ENCODE data around the gene PIGA. TPM values are rescaled to one million over a fixed set of nuclear protein-coding genes. Genes with fewer than 3 reads are reported as not detected.
"Not testable (repeated sequence)": the region's sequence is repeated elsewhere in the genome, so short reads cannot be mapped to it uniquely, and the experiment has no call there.

The PIGA gene
- total RNA-seq, 2 donors from 2014 or later, result 2.7 to 2.9 TPM

DNA sequence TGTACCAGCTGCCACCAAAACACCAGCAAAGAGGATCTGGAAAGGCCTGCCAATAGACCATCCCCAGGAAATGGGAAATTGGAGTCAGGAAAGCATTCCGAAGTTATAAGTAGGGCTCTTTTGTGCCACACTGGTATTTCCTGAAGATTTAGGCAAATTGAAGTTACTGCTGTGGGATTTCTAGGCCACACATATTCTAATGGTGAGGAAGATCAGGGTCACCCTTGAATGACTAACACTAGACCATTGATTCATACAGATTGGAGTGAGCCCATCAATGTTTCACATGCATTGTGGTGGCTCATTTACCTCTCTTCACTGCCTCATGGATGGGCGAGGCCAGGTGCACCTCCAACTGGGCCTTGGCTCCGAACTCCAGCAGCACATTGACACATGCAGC is 42.5 kb downstream of the PIGA start:
- H3K27me3 ChIP-seq, result no peaks in the 10 kb centered on the region
- TF ChIP-seq, protein P1, sequence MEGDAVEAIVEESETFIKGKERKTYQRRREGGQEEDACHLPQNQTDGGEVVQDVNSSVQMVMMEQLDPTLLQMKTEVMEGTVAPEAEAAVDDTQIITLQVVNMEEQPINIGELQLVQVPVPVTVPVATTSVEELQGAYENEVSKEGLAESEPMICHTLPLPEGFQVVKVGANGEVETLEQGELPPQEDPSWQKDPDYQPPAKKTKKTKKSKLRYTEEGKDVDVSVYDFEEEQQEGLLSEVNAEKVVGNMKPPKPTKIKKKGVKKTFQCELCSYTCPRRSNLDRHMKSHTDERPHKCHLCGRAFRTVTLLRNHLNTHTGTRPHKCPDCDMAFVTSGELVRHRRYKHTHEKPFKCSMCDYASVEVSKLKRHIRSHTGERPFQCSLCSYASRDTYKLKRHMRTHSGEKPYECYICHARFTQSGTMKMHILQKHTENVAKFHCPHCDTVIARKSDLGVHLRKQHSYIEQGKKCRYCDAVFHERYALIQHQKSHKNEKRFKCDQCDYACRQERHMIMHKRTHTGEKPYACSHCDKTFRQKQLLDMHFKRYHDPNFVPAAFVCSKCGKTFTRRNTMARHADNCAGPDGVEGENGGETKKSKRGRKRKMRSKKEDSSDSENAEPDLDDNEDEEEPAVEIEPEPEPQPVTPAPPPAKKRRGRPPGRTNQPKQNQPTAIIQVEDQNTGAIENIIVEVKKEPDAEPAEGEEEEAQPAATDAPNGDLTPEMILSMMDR (IDR thresholded peaks at IDR 0.05), result no peak
- no peak overlapping the region for H3K4me3 ChIP-seq
- H3K27ac ChIP-seq, result no peak overlapping the region
- H3K9me3 ChIP-seq, result no peaks in the 10 kb centered on the region
- no peaks in the 10 kb centered on the region for H3K36me3 ChIP-seq
- no peak for DNase-seq (ENCODE audit: low spot score)
- H3K4me1 ChIP-seq, result peaks cover 0 to 2% of the 10 kb centered on the region in 2 donors

DNA sequence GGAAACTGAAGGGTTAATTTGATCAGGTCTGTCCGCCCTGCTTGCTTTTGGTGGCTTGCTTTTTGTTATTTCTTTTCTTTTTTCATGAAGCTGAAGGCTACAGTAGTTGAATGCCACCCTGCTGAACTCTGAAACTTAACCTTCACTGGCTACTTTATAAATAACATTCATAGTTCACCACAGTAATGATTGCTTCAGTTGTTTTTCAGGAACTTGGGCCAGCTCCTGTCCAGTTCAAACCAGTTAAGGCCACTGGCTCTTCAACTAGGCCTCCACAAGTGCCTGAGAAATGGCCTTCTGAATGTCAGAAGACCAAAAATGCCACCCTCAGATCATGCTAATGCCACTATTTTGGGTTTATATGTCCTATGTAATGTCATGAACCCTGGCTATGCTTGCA is 57.7 kb downstream of the PIGA start:
- Histone ChIP-seq H3K4me1 (no peaks in the 10 kb centered on the region), H3K27me3 (no peaks in the 10 kb centered on the region), H3K36me3 (no peaks in the 10 kb centered on the region), H3K4me3 (no peak overlapping the region), H3K9me3 (peaks cover 0 to 7% of the 10 kb centered on the region in 2 donors), H3K27ac (no peak overlapping the region)
- TF ChIP-seq, protein P1 (IDR thresholded peaks at IDR 0.05), result no peak
- no peak for DNase-seq (ENCODE audit: low spot score)

DNA sequence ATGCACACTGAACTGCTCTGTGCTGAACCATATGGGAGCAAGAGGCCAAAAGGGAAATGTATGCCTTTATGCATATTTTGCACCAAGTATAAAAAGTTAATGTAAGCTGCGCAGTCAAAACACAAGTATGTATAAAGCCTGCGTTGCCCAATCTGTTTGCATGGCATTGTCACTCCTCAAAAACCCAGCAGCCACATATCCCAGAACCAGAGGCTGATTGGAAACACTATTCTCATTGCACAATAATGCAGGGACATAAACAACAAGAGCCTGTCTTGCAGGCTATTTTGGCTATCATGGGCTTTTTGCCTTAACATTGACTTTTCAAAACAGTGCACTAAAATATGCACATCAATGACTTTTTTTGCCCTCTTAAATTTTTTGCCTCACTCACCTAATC is 60.4 kb downstream of the PIGA start:
- no peaks in the 10 kb centered on the region for H3K4me1 ChIP-seq
- no peaks in the 10 kb centered on the region for H3K27me3 ChIP-seq
- DNase-seq (ENCODE audit: low spot score), result no peak

DNA sequence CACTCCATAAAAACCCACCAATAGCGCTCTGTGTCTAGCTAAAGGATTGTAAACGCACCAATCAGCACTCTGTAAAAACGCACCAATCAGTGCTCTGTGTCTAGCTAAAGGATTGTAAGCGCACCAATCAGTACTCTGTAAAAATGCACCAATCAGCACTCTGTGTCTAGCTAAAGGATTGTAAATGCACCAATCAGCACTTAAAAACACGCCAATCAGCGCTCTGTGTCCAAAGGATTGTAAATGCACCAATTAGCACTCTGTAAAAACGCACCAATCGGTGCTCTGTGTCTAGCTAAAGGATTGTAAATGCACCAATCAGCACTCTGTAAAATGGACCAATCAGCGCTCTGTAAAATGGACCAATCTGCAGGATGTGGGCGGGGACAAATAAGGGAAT is 62.0 kb downstream of the PIGA start:
- not testable (repeated sequence) for H3K27ac ChIP-seq; H3K4me3 ChIP-seq; H3K27me3 ChIP-seq; H3K36me3 ChIP-seq; H3K9me3 ChIP-seq; DNase-seq (ENCODE audit: low spot score); H3K4me1 ChIP-seq

More for the DNA sequence above, 60.4 kb downstream of the PIGA start:
- peaks cover 0 to 2% of the 10 kb centered on the region in 2 donors for H3K9me3 ChIP-seq
- H3K36me3 ChIP-seq, result no peaks in the 10 kb centered on the region
- TF ChIP-seq, protein P1 (IDR thresholded peaks at IDR 0.05), result no peak
- no peak overlapping the region for H3K27ac ChIP-seq
- H3K4me3 ChIP-seq, result no peak overlapping the region

DNA sequence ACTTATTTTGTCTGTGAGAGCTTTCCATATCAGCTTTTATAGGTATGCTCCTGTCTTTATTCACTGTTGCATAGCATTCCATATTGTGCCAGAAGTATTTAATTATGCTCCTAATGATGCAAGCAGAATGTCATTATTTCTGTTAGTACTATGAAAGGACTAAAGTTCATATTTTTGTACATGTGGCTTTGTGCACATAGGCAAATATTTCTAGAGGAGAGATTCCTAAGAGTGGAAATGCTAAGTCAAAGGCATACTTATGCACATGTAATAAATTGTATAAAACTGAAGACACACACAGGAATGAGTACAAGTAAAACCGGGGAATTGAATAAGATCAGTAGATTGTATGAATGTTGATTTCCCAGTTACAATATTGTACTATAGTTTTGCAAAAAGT is 63.6 kb downstream of the PIGA start:
- no peaks in the 10 kb centered on the region for H3K27me3 ChIP-seq
- no peak overlapping the region for H3K27ac ChIP-seq
- TF ChIP-seq, protein P1 (IDR thresholded peaks at IDR 0.05), result no peak
- no peaks in the 10 kb centered on the region for H3K4me1 ChIP-seq
- no peak for DNase-seq (ENCODE audit: low spot score)
- no peaks in the 10 kb centered on the region for H3K36me3 ChIP-seq
- no peaks in the 10 kb centered on the region for H3K9me3 ChIP-seq
- no peak overlapping the region for H3K4me3 ChIP-seq

DNA sequence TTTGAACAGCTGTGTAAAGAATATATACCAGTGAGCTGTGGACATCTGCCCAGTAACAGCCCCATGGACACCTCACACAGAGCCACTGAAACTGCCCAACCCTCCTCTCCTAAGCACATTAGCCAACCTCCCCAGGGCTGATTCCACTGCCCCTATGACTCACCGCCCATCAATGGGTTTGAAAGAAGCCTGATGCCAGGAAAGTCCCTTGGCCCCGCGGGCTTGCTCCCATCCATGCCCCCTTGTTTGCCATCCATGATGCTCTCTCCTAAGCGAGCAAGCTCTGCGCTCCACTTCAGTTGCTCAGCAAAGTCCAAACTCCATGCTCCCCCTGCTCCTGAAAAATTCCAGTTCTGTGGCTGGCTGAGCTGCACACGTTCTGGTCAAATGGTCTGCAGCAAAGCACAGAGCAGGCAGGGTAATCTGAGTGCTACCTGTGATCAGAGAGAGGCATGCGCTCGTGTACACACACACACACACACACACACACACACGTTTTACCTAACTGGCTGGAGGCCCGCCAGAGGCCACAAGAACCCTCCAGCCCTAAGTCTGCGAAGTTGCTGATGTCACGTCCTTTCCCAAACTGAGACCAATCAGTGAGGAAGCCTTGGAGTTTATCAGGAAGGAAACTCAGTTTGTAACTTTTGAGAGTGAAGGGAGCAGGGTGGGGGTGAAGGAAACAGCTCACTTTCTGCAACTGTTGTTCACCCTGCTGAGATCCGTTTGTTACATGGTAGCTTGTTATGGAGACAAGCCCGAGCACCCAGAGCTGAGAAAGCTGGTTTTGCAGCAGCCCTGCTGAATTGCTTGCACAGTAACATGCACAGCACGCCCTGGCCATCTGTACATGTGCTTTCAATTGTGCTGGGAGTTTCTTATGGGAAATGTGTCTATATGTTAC is 65.5 kb downstream of the PIGA start, which contains the start of gene ASB9:
Gene ASB9, minus strand, starts transcription at position 466 of the 904 bp plus-strand sequence. Its CDS starts 209 bp downstream, at position 257.
- Histone ChIP-seq H3K4me1 (no peaks in the 10 kb centered on the region), H3K9me3 (no peaks in the 10 kb centered on the region), H3K27me3 (no peaks in the 10 kb centered on the region), H3K27ac (peak within 1 kb of the TSS in 1 of 2 donors; percentile 35), H3K36me3 (no peaks in the 10 kb centered on the region), H3K4me3 (peak within 1 kb of the TSS in 1 of 2 donors; percentile 7)
- TF ChIP-seq, protein P1 (IDR thresholded peaks at IDR 0.05), result no peak
- DNase-seq (ENCODE audit: low spot score), result no peak

Other genes with a start within 250 kb of the PIGA start
- gene ASB9, start 65.4 kb downstream of the PIGA start, total RNA-seq, result 1 to 10 TPM; 1.1 to 1.8 TPM
- gene ASB11, start 19.9 kb downstream of the PIGA start, total RNA-seq, result 100 to 1,000 TPM in 1 of 2 donors, 10 to 100 TPM in 1; 57.1 to 137 TPM
- gene VEGFD, start 48.9 kb upstream of the PIGA start, total RNA-seq, result 1 to 10 TPM; 1.6 to 4.9 TPM
- 10 to 100 TPM; 14.3 to 19.2 TPM for gene PIR, start 157.8 kb upstream of the PIGA start, total RNA-seq
- 10 to 100 TPM; 12.9 to 20.1 TPM for gene BMX, start 165.3 kb upstream of the PIGA start, total RNA-seq